HepG2 (cell line): ENCODE measurements around the gene ANKIB1. TPM values are rescaled to one million over a fixed set of nuclear protein-coding genes. Genes with fewer than 3 reads are reported as not detected.

Experiments used
- ATAC-seq: fragments of 200-7000 bp; cut with Tn5 transposase; 3 replicates; pipeline ENCODE4 v1.9.1; 2020; ENCODE audit warnings: mild to moderate bottlenecking, moderate library complexity
- BruUV-seq: library from RNA; stranded (reverse); fragments of 400-500 nt; replicated peaks from 2 replicates; lab custom pipeline; 2021; lab: Mats Ljungman, UMichigan
- CTCF ChIA-PET: fragments of 300-600 bp; formaldehyde crosslinking; extraction: SDS; loops from one replicate; lab custom pipeline; 2021; ENCODE audit warnings: low total read pairs, inconsistent platforms, low intra/inter-chr PET ratio; lab: Yijun Ruan, JAX
- POLR2A ChIA-PET: fragments of 350-600 bp; sonication (Branson Sonifier 250); formaldehyde crosslinking; loops from one replicate; lab custom pipeline; 2020; ENCODE audit warnings: antibody characterized with exemption, inconsistent platforms; lab: Yijun Ruan, JAX
- DNase-seq: peaks from one replicate; pipeline ENCODE4 v3.0.0-alpha.2; 2015; ENCODE audit warnings: low spot score
- FAIRE-seq: peaks from 3 replicates; lab custom pipeline; 2011; peaks lifted over from hg19 to GRCh38; lab: Jason Lieb, UNC
- H2AFZ ChIP-seq: one replicate; pipeline ENCODE4 v1.6.1; 2011; ENCODE audit warnings: low read length, inconsistent platforms
- H3K27ac ChIP-seq: fragments of 300-600 bp; 3 replicates; pipeline ENCODE4 v1.8.0; 2011; ENCODE audit warnings: mixed run types, mild to moderate bottlenecking, mixed read lengths, low read length, inconsistent platforms; ENCODE audit not compliant: insufficient read depth; ENCODE audit errors: extremely low read length
- H3K27me3 ChIP-seq, 2 experiments: fragments of 200-600 bp in 1 of 2; 2 replicates in 1 of 2; 3 replicates in 1 of 2; pipeline versions ENCODE4 v1.6.0 to v1.8.0; 2011; ENCODE audit warnings: low read length in 2 of 2, mild to moderate bottlenecking in 2 of 2, moderate library complexity in 2 of 2, inconsistent platforms in 1 of 2; ENCODE audit not compliant: insufficient read depth in 2 of 2, control insufficient read depth in 1 of 2
- H3K36me3 ChIP-seq, 2 experiments: fragments of 200-600 bp in 1 of 2; replicated peaks in 1 of 2; 2 replicates in 1 of 2; 3 replicates in 1 of 2; pipeline versions ENCODE4 v1.5.1 to v1.8.0; 2011; ENCODE audit warnings: low read length in 2 of 2, inconsistent platforms in 1 of 2; ENCODE audit not compliant: insufficient read depth in 2 of 2, control insufficient read depth in 1 of 2
- H3K4me1 ChIP-seq: 2 replicates; pipeline ENCODE4 v1.5.1; 2012; ENCODE audit warnings: low read length, inconsistent platforms; ENCODE audit not compliant: insufficient read depth
- H3K4me2 ChIP-seq: 2 replicates; pipeline ENCODE4 v1.6.0; 2011; ENCODE audit warnings: low read depth, low read length, inconsistent platforms
- H3K4me3 ChIP-seq, 3 experiments: fragments of 200-600 bp in 1 of 3; sonication (generic), shearing (Covaris generic) in 1 of 3; replicated peaks in 1 of 3; 2 replicates each; pipeline ENCODE4 v1.5.1; 2011 to 2016; ENCODE audit warnings: low read length in 3 of 3, inconsistent platforms in 2 of 3, low read depth in 2 of 3, mild to moderate bottlenecking in 2 of 3, control low read depth in 1 of 3, mixed read lengths in 1 of 3; ENCODE audit not compliant: insufficient read depth in 1 of 3
- H3K79me2 ChIP-seq: one replicate; pipeline ENCODE4 v1.6.1; 2011; ENCODE audit warnings: low read length, inconsistent platforms; ENCODE audit not compliant: insufficient read depth
- H3K9ac ChIP-seq: 2 replicates; pipeline ENCODE4 v1.6.0; 2011; ENCODE audit warnings: mild to moderate bottlenecking, low read depth, low read length, inconsistent platforms; ENCODE audit not compliant: insufficient read depth
- H3K9me3 ChIP-seq: 2 replicates; pipeline ENCODE4 v1.5.1; 2012; ENCODE audit warnings: mild to moderate bottlenecking, low read length
- H4K20me1 ChIP-seq: 2 replicates; pipeline ENCODE4 v1.6.0; 2011; ENCODE audit warnings: inconsistent platforms, mild to moderate bottlenecking, low read length, moderate library complexity; ENCODE audit not compliant: insufficient read depth
- AKNA ChIP-seq: sonication (generic); formaldehyde crosslinking; IDR thresholded peaks from 2 replicates; pipeline ENCODE4 v1.4.0; 2020; ENCODE audit warnings: missing genetic modification reagents, borderline replicate concordance
- ATF6 ChIP-seq: sonication (generic); formaldehyde crosslinking; conservative IDR thresholded peaks from 2 replicates; pipeline ENCODE4 v1.4.0; 2020; ENCODE audit warnings: missing genetic modification reagents
- HMGXB4 ChIP-seq, 2 experiments: sonication (generic) in 1 of 2; formaldehyde crosslinking in 1 of 2; IDR thresholded peaks; 2 replicates each; pipeline versions ENCODE4 v1.4.0 to v1.6.1; 2018 to 2020; ENCODE audit warnings: missing genetic modification reagents in 2 of 2, borderline replicate concordance in 1 of 2, low read depth in 1 of 2, mild to moderate bottlenecking in 1 of 2, missing biosample characterization in 1 of 2
- HOMEZ ChIP-seq: IDR thresholded peaks from 2 replicates; pipeline ENCODE4 v1.6.1; 2016; ENCODE audit warnings: low read depth
- JUNB ChIP-seq: sonication (generic); formaldehyde crosslinking; IDR thresholded peaks from 2 replicates; pipeline ENCODE4 v1.8.0; 2022; ENCODE audit warnings: missing genetic modification reagents, mild to moderate bottlenecking, borderline replicate concordance
- MBNL3 ChIP-seq: fragments of 250-450 bp; sonication (Bioruptor Pico); conservative IDR thresholded peaks from 2 replicates; pipeline ENCODE4 v1.8.0; 2022; ENCODE audit warnings: mild to moderate bottlenecking, inconsistent platforms
- MLLT10 ChIP-seq: sonication (generic); formaldehyde crosslinking; IDR thresholded peaks from 2 replicates; pipeline ENCODE4 v1.4.0; 2020; ENCODE audit warnings: missing genetic modification reagents
- ZNF20 ChIP-seq: sonication (generic); formaldehyde crosslinking; IDR thresholded peaks from 2 replicates; pipeline ENCODE4 v1.4.0; 2020; ENCODE audit warnings: mild to moderate bottlenecking, moderate library complexity, missing genetic modification reagents
- ZNF275 ChIP-seq: sonication (generic); formaldehyde crosslinking; IDR thresholded peaks from 2 replicates; pipeline ENCODE4 v1.8.0; 2022; ENCODE audit warnings: missing genetic modification reagents, mild to moderate bottlenecking, inconsistent platforms, borderline replicate concordance
- ZNF530 ChIP-seq: sonication (generic); formaldehyde crosslinking; IDR thresholded peaks from 2 replicates; pipeline ENCODE4 v1.5.0; 2020; ENCODE audit warnings: low read depth, mild to moderate bottlenecking, missing genetic modification reagents
- ZNF746 ChIP-seq: sonication (generic); formaldehyde crosslinking; IDR thresholded peaks from 2 replicates; pipeline ENCODE4 v1.8.0; 2022; ENCODE audit warnings: mild to moderate bottlenecking, missing genetic modification reagents
- WGBS: methylation state at CpG from one replicate; pipeline ENCODE4 v1.1.6; 2017; ENCODE audit warnings: low lambda C conversion rate; 5-methylcytosine and 5-hydroxymethylcytosine counted together
- in situ Hi-C: cut with HindIII; loops from 2 replicates; pipeline ENCODE4 v1.10.0; 2017; ENCODE audit warnings: low pct_unique_long_range_greater_than_20kb; ENCODE audit not compliant: extremely low pct_ligation_motif_present
- intact Hi-C: fragments of 100-400 bp; cut with micrococcal nuclease; formaldehyde crosslinking; loops from one replicate; pipeline ENCODE4 v1.10.0; 2022; ENCODE audit not compliant: unreplicated experiment
- polyA plus RNA-seq, 8 experiments: library from polyadenylated mRNA; depleted of rRNA in 3 of 8; stranded (reverse) in 7 of 8; unstranded in 1 of 8; fragments of >200 nt; fragmentation: Illumina TruSeq in 4 of 8; extraction: Trizol in 4 of 8; gene quantifications; 2 replicates each; pipeline versions ENCODE4 v1.2.1 to v1.2.3, GENCODE V29; 2011 to 2016; ENCODE audit warnings: low read depth in 4 of 8, missing spikeins in 1 of 8, mixed read lengths in 1 of 8; ENCODE audit not compliant: insufficient read depth in 1 of 8
- total RNA-seq, 5 experiments: library from RNA; depleted of rRNA; stranded (reverse); fragments of >200 nt; fragmentation: Illumina TruSeq; extraction: Trizol; gene quantifications; 2 replicates each; pipeline ENCODE4 v1.2.3, GENCODE V29; 2016; ENCODE audit warnings: low read depth in 1 of 5

ANKIB1 gene
- total and polyA plus RNA-seq, 2 of the 13 experiments (the other 11 are each of a cell fraction or from before 2014, with no cell fraction given): 28.7 to 29.6 TPM

- H3K27me3 ChIP-seq: no peaks in the 10 kb centered on the region
- no peak overlapping the region for H3K4me3 ChIP-seq
- H3K9ac ChIP-seq: no peak overlapping the region
- H2AFZ ChIP-seq: no peak overlapping the region
- H3K27ac ChIP-seq: no peak overlapping the region
- no peaks in the 10 kb centered on the region; a peak in 3 of 5 replicates for H3K36me3 ChIP-seq
- FAIRE-seq (no peak), ATAC-seq (no peak), DNase-seq (no peak)
- H3K9me3 ChIP-seq: no peaks in the 10 kb centered on the region
- peaks cover 3% of the 10 kb centered on the region; the same call in 1 of the 2 replicates for H3K4me1 ChIP-seq
- BruUV-seq: no TSS peak
- intact Hi-C loops (no loop called here), in situ Hi-C loops (no loop called here)
- ChIA-PET CTCF (no interaction called here), POLR2A (no interaction called here)
- 98% methylated on average over 2 of the region's 2 CpGs for WGBS
- no peaks in the 10 kb centered on the region for H3K79me2 ChIP-seq
- no peaks in the 10 kb centered on the region for H4K20me1 ChIP-seq
- no peak overlapping the region for H3K4me2 ChIP-seq
- no peak for TF ChIP-seq HOMEZ (CRISPR knock-in tag)
- no peak for TF ChIP-seq HMGXB4 (CRISPR knock-in tag; IDR thresholded peaks at IDR 0.05; ENCODE audit: borderline replicate concordance in 1 of 2, low read depth in 1 of 2)
- no peak for TF ChIP-seq MLLT10 (CRISPR knock-in tag)
- no peak for TF ChIP-seq MBNL3 (CRISPR knock-in tag)
- TF ChIP-seq ZNF530 (CRISPR knock-in tag): no peak
- TF ChIP-seq ATF6 (CRISPR knock-in tag): no peak
- TF ChIP-seq ZNF746 (CRISPR knock-in tag): no peak
- TF ChIP-seq AKNA (CRISPR knock-in tag): no peak
- no peak for TF ChIP-seq ZNF20 (CRISPR knock-in tag)
- no peak for TF ChIP-seq ZNF275 (CRISPR knock-in tag)
- TF ChIP-seq JUNB: no peak
Measured at GRCh38 chr7:92325858-92326257, 80.1 kb downstream of the ANKIB1 start.
